Neural progenitor cell (in vitro differentiated cells): ENCODE measurements around the gene LIPT1. TPM values are rescaled to one million over a fixed set of nuclear protein-coding genes. Genes with fewer than 3 reads are reported as not detected.

Source experiments
- DNase-seq: peaks from one replicate; pipeline ENCODE4 v3.0.0-alpha.2; 2016; ENCODE audit warnings: low spot score
- H2AFZ ChIP-seq: fragments of 200-600 bp; sonication (generic); replicated peaks from 2 replicates; pipeline ENCODE4 v1.6.1; 2016; ENCODE audit warnings: antibody characterized with exemption
- H3F3A ChIP-seq: fragments of 200-600 bp; sonication (generic); 2 replicates; pipeline ENCODE4 v1.6.1; 2016; ENCODE audit warnings: antibody characterized with exemption, low read depth
- H3K27ac ChIP-seq: fragments of 200-600 bp; sonication (generic); 2 replicates; pipeline ENCODE4 v1.5.1; 2016; ENCODE audit warnings: mild to moderate bottlenecking
- H3K27me3 ChIP-seq: fragments of 200-600 bp; sonication (generic); 2 replicates; pipeline ENCODE4 v1.6.1; 2016; ENCODE audit warnings: mild to moderate bottlenecking, moderate library complexity
- H3K36me3 ChIP-seq: fragments of 200-600 bp; sonication (generic); 2 replicates; pipeline ENCODE4 v1.5.1; 2016
- H3K4me1 ChIP-seq: fragments of 200-600 bp; sonication (generic); 2 replicates; pipeline ENCODE4 v1.6.1; 2016; ENCODE audit warnings: mixed run types
- H3K4me2 ChIP-seq: fragments of 200-600 bp; sonication (generic); 2 replicates; pipeline ENCODE4 v1.6.1; 2016
- H3K4me3 ChIP-seq: fragments of 200-600 bp; sonication (generic); 2 replicates; pipeline ENCODE4 v1.5.1; 2016
- H3K79me2 ChIP-seq: fragments of 200-600 bp; sonication (generic); 2 replicates; pipeline ENCODE4 v1.6.1; 2016; ENCODE audit warnings: low read depth
- H3K9ac ChIP-seq: fragments of 200-600 bp; sonication (generic); 2 replicates; pipeline ENCODE4 v1.6.1; 2016
- H3K9me3 ChIP-seq: fragments of 200-600 bp; sonication (generic); 2 replicates; pipeline ENCODE4 v1.5.1; 2016; ENCODE audit warnings: low read depth
- H4K20me1 ChIP-seq: fragments of 200-600 bp; sonication (generic); 2 replicates; pipeline ENCODE4 v1.6.1; 2016; ENCODE audit warnings: low read depth
- H3K27ac Mint-ChIP-seq: 3 replicates; pipeline ENCODE4 v1.8.0; 2021; ENCODE audit warnings: mixed read lengths
- H3K27me3 Mint-ChIP-seq: 2 replicates; pipeline ENCODE4 v1.8.0; 2022; ENCODE audit warnings: low read depth, mild to moderate bottlenecking, inconsistent platforms, moderate library complexity, mixed read lengths; ENCODE audit not compliant: insufficient read depth
- H3K36me3 Mint-ChIP-seq: 3 replicates; pipeline ENCODE4 v1.8.0; 2021; ENCODE audit warnings: mixed read lengths
- H3K4me1 Mint-ChIP-seq: 3 replicates; pipeline ENCODE4 v1.8.0; 2021; ENCODE audit warnings: mixed read lengths
- H3K4me3 Mint-ChIP-seq: 3 replicates; pipeline ENCODE4 v1.8.0; 2021; ENCODE audit warnings: mild to moderate bottlenecking, moderate library complexity, mixed read lengths
- H3K9me3 Mint-ChIP-seq: 3 replicates; pipeline ENCODE4 v1.8.0; 2020; ENCODE audit warnings: mixed read lengths
- CTCF ChIP-seq: fragments of 200-600 bp; sonication (generic); IDR thresholded peaks from 2 replicates; pipeline ENCODE4 v1.5.1; 2017; ENCODE audit warnings: antibody characterized with exemption, mild to moderate bottlenecking
- EZH2 ChIP-seq: fragments of 200-600 bp; sonication (generic); IDR thresholded peaks from 2 replicates; pipeline ENCODE4 v1.6.1; 2017; ENCODE audit warnings: antibody characterized with exemption, mild to moderate bottlenecking, moderate library complexity
- EZH2phosphoT487 ChIP-seq: fragments of 200-600 bp; sonication (generic); IDR thresholded peaks from 2 replicates; pipeline ENCODE4 v1.6.1; 2017; ENCODE audit warnings: antibody characterized with exemption
- total RNA-seq: library from RNA; depleted of rRNA; stranded (reverse); fragments of >200 nt; gene quantifications from 2 replicates; pipeline ENCODE4 v1.2.3, GENCODE V29; 2015; ENCODE audit warnings: low replicate concordance

Gene LIPT1
- total RNA-seq, 1 donor from 2014 or later = 9.6 TPM

GRCh38 chr2:99141110-99142108, 13.4 kb upstream of the LIPT1 start, which contains the start of gene C2orf15:
C2orf15 (plus strand) TSS chr2:99141707; CDS start chr2:99150559, 8,852 bp downstream.
- DNase-seq = peak; percentile 98
- peak within 1 kb of the TSS; percentile 79 for H3K4me3 ChIP-seq
- peak within 1 kb of the TSS; percentile 15 for H3K9ac ChIP-seq
- peaks cover 30% of the 10 kb centered on the region for H3F3A ChIP-seq
- H3K4me3 Mint-ChIP-seq = peak within 1 kb of the TSS; percentile 96
- H4K20me1 ChIP-seq = no peaks in the 10 kb centered on the region
- peak within 1 kb of the TSS; percentile 85 for H3K4me2 ChIP-seq
- no peaks in the 10 kb centered on the region for H3K36me3 Mint-ChIP-seq
- peaks cover 2% of the 10 kb centered on the region for H3K9me3 Mint-ChIP-seq
- H3K4me1 Mint-ChIP-seq = peaks cover 7% of the 10 kb centered on the region
- H3K79me2 ChIP-seq = peaks cover 12% of the 10 kb centered on the region
- peaks cover 12% of the 10 kb centered on the region for H3K4me1 ChIP-seq
- peak within 1 kb of the TSS; percentile 96 for H2AFZ ChIP-seq
- no peak for TF ChIP-seq EZH2
- no peak for TF ChIP-seq CTCF
- no peak for TF ChIP-seq EZH2phosphoT487
- H3K36me3 ChIP-seq = no peaks in the 10 kb centered on the region
- peaks cover 14% of the 10 kb centered on the region for H3K27me3 Mint-ChIP-seq
- peak within 1 kb of the TSS; percentile 71 for H3K27ac ChIP-seq
- H3K27ac Mint-ChIP-seq = peak within 1 kb of the TSS; percentile 63
- H3K9me3 ChIP-seq = no peaks in the 10 kb centered on the region
- peaks cover 10% of the 10 kb centered on the region for H3K27me3 ChIP-seq

DNA sequence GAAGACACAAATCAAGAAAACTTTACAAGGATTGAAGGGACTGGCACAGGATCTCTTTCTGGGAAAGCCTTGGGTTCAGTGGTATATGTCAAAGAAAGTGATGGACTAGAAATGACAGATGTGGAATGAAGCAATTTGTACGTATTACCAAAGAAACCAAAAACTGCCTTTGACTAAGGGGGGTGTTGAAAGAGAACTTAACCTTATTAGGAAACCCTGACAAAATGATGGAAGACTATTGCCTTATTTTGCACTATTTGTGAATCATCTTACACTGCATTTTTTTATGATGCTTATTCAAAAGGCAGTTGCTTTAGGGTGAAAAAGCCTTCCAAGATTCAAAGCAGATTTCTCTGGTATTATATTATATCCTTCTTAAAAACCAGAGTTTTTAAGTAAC, 4.1 kb upstream of the LIPT1 start:
- Histone ChIP-seq H3K4me2 (no peak overlapping the region), H3F3A (peaks cover 13% of the 10 kb centered on the region), H3K9ac (no peak overlapping the region), H4K20me1 (no peaks in the 10 kb centered on the region), H3K27me3 (no peaks in the 10 kb centered on the region), H3K9me3 (no peaks in the 10 kb centered on the region), H3K27ac (no peak overlapping the region), H2AFZ (no peak overlapping the region), H3K36me3 (no peaks in the 10 kb centered on the region), H3K4me1 (peaks cover 7% of the 10 kb centered on the region), H3K4me3 (no peak overlapping the region), H3K79me2 (peaks cover 5% of the 10 kb centered on the region)
- no peak for DNase-seq
- H3K4me1 Mint-ChIP-seq = peaks cover 16% of the 10 kb centered on the region
- H3K4me3 Mint-ChIP-seq = no peak overlapping the region
- TF ChIP-seq EZH2phosphoT487 (no peak), EZH2 (no peak), CTCF (no peak)
- peaks cover 2% of the 10 kb centered on the region for H3K27me3 Mint-ChIP-seq
- H3K36me3 Mint-ChIP-seq = peaks cover 3% of the 10 kb centered on the region
- H3K9me3 Mint-ChIP-seq = no peaks in the 10 kb centered on the region
- H3K27ac Mint-ChIP-seq = no peak overlapping the region

- Mint-ChIP-seq H3K4me1 (peaks cover 23% of the 10 kb centered on the region), H3K27me3 (peaks cover 2% of the 10 kb centered on the region), H3K27ac (no peak overlapping the region), H3K36me3 (peaks cover 3% of the 10 kb centered on the region), H3K9me3 (no peaks in the 10 kb centered on the region), H3K4me3 (no peak overlapping the region)
- Histone ChIP-seq H4K20me1 (no peaks in the 10 kb centered on the region), H3K9me3 (no peaks in the 10 kb centered on the region), H3K9ac (no peak overlapping the region), H3K27me3 (no peaks in the 10 kb centered on the region), H3K79me2 (peaks cover 11% of the 10 kb centered on the region), H3K4me1 (peaks cover 7% of the 10 kb centered on the region), H3K4me2 (no peak overlapping the region), H3K4me3 (no peak overlapping the region), H3K36me3 (no peaks in the 10 kb centered on the region), H3F3A (peaks cover 13% of the 10 kb centered on the region), H3K27ac (no peak overlapping the region), H2AFZ (no peak overlapping the region)
- no peak for DNase-seq
- TF ChIP-seq CTCF (no peak), EZH2phosphoT487 (no peak), EZH2 (no peak)
Observed at GRCh38 chr2:99152199-99152895, 2.4 kb upstream of the LIPT1 start.
